HepG2 (cell line): Measurements from ENCODE around the gene ARHGAP25. TPM values are rescaled to one million over a fixed set of nuclear protein-coding genes. Genes with fewer than 3 reads are reported as not detected.

Source experiments
- ATAC-seq: fragments of 200-7000 bp; cut with Tn5 transposase; 3 replicates; pipeline ENCODE4 v1.9.1; 2020; ENCODE audit warnings: mild to moderate bottlenecking, moderate library complexity
- BruUV-seq: library from RNA; stranded (reverse); fragments of 400-500 nt; replicated peaks from 2 replicates; lab custom pipeline; 2021; lab: Mats Ljungman, UMichigan
- CTCF ChIA-PET: fragments of 300-600 bp; formaldehyde crosslinking; extraction: SDS; loops from one replicate; lab custom pipeline; 2021; ENCODE audit warnings: low total read pairs, inconsistent platforms, low intra/inter-chr PET ratio; lab: Yijun Ruan, JAX
- POLR2A ChIA-PET: fragments of 350-600 bp; sonication (Branson Sonifier 250); formaldehyde crosslinking; loops from one replicate; lab custom pipeline; 2020; ENCODE audit warnings: antibody characterized with exemption, inconsistent platforms; lab: Yijun Ruan, JAX
- DNase-seq: peaks from one replicate; pipeline ENCODE4 v3.0.0-alpha.2; 2015; ENCODE audit warnings: low spot score
- FAIRE-seq: peaks from 3 replicates; lab custom pipeline; 2011; peaks lifted over from hg19 to GRCh38; lab: Jason Lieb, UNC
- H2AFZ ChIP-seq: one replicate; pipeline ENCODE4 v1.6.1; 2011; ENCODE audit warnings: low read length, inconsistent platforms
- H3K27ac ChIP-seq: fragments of 300-600 bp; 3 replicates; pipeline ENCODE4 v1.8.0; 2011; ENCODE audit warnings: mixed run types, mild to moderate bottlenecking, mixed read lengths, low read length, inconsistent platforms; ENCODE audit not compliant: insufficient read depth; ENCODE audit errors: extremely low read length
- H3K27me3 ChIP-seq, 2 experiments: fragments of 200-600 bp in 1 of 2; 2 replicates in 1 of 2; 3 replicates in 1 of 2; pipeline versions ENCODE4 v1.6.0 to v1.8.0; 2011; ENCODE audit warnings: low read length in 2 of 2, mild to moderate bottlenecking in 2 of 2, moderate library complexity in 2 of 2, inconsistent platforms in 1 of 2; ENCODE audit not compliant: insufficient read depth in 2 of 2, control insufficient read depth in 1 of 2
- H3K36me3 ChIP-seq, 2 experiments: fragments of 200-600 bp in 1 of 2; replicated peaks in 1 of 2; 2 replicates in 1 of 2; 3 replicates in 1 of 2; pipeline versions ENCODE4 v1.5.1 to v1.8.0; 2011; ENCODE audit warnings: low read length in 2 of 2, inconsistent platforms in 1 of 2; ENCODE audit not compliant: insufficient read depth in 2 of 2, control insufficient read depth in 1 of 2
- H3K4me1 ChIP-seq: 2 replicates; pipeline ENCODE4 v1.5.1; 2012; ENCODE audit warnings: low read length, inconsistent platforms; ENCODE audit not compliant: insufficient read depth
- H3K4me2 ChIP-seq: 2 replicates; pipeline ENCODE4 v1.6.0; 2011; ENCODE audit warnings: low read depth, low read length, inconsistent platforms
- H3K4me3 ChIP-seq, 3 experiments: fragments of 200-600 bp in 1 of 3; sonication (generic), shearing (Covaris generic) in 1 of 3; replicated peaks in 1 of 3; 2 replicates each; pipeline ENCODE4 v1.5.1; 2011 to 2016; ENCODE audit warnings: low read length in 3 of 3, inconsistent platforms in 2 of 3, low read depth in 2 of 3, mild to moderate bottlenecking in 2 of 3, control low read depth in 1 of 3, mixed read lengths in 1 of 3; ENCODE audit not compliant: insufficient read depth in 1 of 3
- H3K79me2 ChIP-seq: one replicate; pipeline ENCODE4 v1.6.1; 2011; ENCODE audit warnings: low read length, inconsistent platforms; ENCODE audit not compliant: insufficient read depth
- H3K9ac ChIP-seq: 2 replicates; pipeline ENCODE4 v1.6.0; 2011; ENCODE audit warnings: mild to moderate bottlenecking, low read depth, low read length, inconsistent platforms; ENCODE audit not compliant: insufficient read depth
- H3K9me3 ChIP-seq: 2 replicates; pipeline ENCODE4 v1.5.1; 2012; ENCODE audit warnings: mild to moderate bottlenecking, low read length
- H4K20me1 ChIP-seq: 2 replicates; pipeline ENCODE4 v1.6.0; 2011; ENCODE audit warnings: inconsistent platforms, mild to moderate bottlenecking, low read length, moderate library complexity; ENCODE audit not compliant: insufficient read depth
- ARHGAP35 ChIP-seq: sonication (generic); formaldehyde crosslinking; IDR thresholded peaks from 2 replicates; pipeline ENCODE4 v1.9.0; 2022; ENCODE audit warnings: mild to moderate bottlenecking, inconsistent platforms, moderate library complexity, missing genetic modification reagents, borderline replicate concordance
- ATF3 ChIP-seq: sonication (generic); formaldehyde crosslinking; IDR thresholded peaks from 2 replicates; pipeline ENCODE4 v1.4.0; 2020; ENCODE audit warnings: missing genetic modification reagents
- FOXA3 ChIP-seq: IDR thresholded peaks from 2 replicates; pipeline ENCODE4 v1.6.1; 2016; ENCODE audit warnings: missing genetic modification reagents, missing compliant biosample characterization
- HIC2 ChIP-seq: sonication (generic); formaldehyde crosslinking; IDR thresholded peaks from 2 replicates; pipeline ENCODE4 v1.9.0; 2022; ENCODE audit warnings: low read depth, missing genetic modification reagents
- MEF2D ChIP-seq: sonication (generic); formaldehyde crosslinking; IDR thresholded peaks from 2 replicates; pipeline ENCODE4 v1.5.1; 2020; ENCODE audit warnings: mild to moderate bottlenecking, missing genetic modification reagents
- SMARCE1 ChIP-seq: fragments of 450-650 bp; IDR thresholded peaks from 2 replicates; pipeline ENCODE4 v1.6.1; 2017; ENCODE audit warnings: borderline replicate concordance
- ZBTB14 ChIP-seq: sonication (generic); formaldehyde crosslinking; IDR thresholded peaks from 2 replicates; pipeline ENCODE4 v1.4.0; 2020; ENCODE audit warnings: missing genetic modification reagents
- ZBTB8A ChIP-seq: sonication (generic); formaldehyde crosslinking; IDR thresholded peaks from 2 replicates; pipeline ENCODE4 v1.4.0; 2020; ENCODE audit warnings: mild to moderate bottlenecking, low read depth, missing genetic modification reagents, borderline replicate concordance
- ZNF619 ChIP-seq: sonication (generic); formaldehyde crosslinking; IDR thresholded peaks from 2 replicates; pipeline ENCODE4 v1.4.0; 2020; ENCODE audit warnings: mild to moderate bottlenecking, missing genetic modification reagents
- WGBS: methylation state at CpG from one replicate; pipeline ENCODE4 v1.1.6; 2017; ENCODE audit warnings: low lambda C conversion rate; 5-methylcytosine and 5-hydroxymethylcytosine counted together
- in situ Hi-C: cut with HindIII; loops from 2 replicates; pipeline ENCODE4 v1.10.0; 2017; ENCODE audit warnings: low pct_unique_long_range_greater_than_20kb; ENCODE audit not compliant: extremely low pct_ligation_motif_present
- intact Hi-C: fragments of 100-400 bp; cut with micrococcal nuclease; formaldehyde crosslinking; loops from one replicate; pipeline ENCODE4 v1.10.0; 2022; ENCODE audit not compliant: unreplicated experiment
- polyA plus RNA-seq, 8 experiments: library from polyadenylated mRNA; depleted of rRNA in 3 of 8; stranded (reverse) in 7 of 8; unstranded in 1 of 8; fragments of >200 nt; fragmentation: Illumina TruSeq in 4 of 8; extraction: Trizol in 4 of 8; gene quantifications; 2 replicates each; pipeline versions ENCODE4 v1.2.1 to v1.2.3, GENCODE V29; 2011 to 2016; ENCODE audit warnings: low read depth in 4 of 8, missing spikeins in 1 of 8, mixed read lengths in 1 of 8; ENCODE audit not compliant: insufficient read depth in 1 of 8
- total RNA-seq, 5 experiments: library from RNA; depleted of rRNA; stranded (reverse); fragments of >200 nt; fragmentation: Illumina TruSeq; extraction: Trizol; gene quantifications; 2 replicates each; pipeline ENCODE4 v1.2.3, GENCODE V29; 2016; ENCODE audit warnings: low read depth in 1 of 5
- TF ChIP-seq, protein P1 (sequence below): sonication (generic); formaldehyde crosslinking; IDR thresholded peaks from 2 replicates; pipeline ENCODE4 v1.4.0; 2020; ENCODE audit warnings: missing genetic modification reagents

ARHGAP25 gene
- total and polyA plus RNA-seq, 2 of the 13 experiments (the other 11 are each of a cell fraction or from before 2014, with no cell fraction given), result not detected

DNA sequence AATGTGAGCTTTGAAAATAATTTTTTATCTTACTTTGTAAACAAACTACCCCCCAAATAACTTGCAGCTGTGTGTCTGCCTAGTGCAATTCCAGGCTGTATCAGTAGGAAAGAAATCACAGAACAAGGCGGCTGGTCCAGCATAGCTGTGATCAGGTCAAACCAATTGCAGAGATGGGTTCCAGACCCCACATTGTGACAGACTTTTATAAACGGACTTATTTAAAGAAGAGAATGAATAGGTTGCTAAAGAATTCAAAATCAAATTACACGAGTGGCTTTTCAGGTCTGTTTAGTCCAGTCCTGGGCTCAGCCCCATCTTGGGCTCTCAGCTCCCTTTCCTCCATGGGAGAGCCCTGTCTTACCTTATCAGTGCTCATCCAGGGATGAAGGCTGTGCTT is 125.5 kb downstream of the ARHGAP25 start:
- H3K79me2 ChIP-seq, result no peaks in the 10 kb centered on the region
- in situ Hi-C loops, result no loop called here
- 17% methylated on average over 3 of the region's 3 CpGs for WGBS
- intact Hi-C loops, result no loop called here
- no peak overlapping the region for H3K27ac ChIP-seq
- H4K20me1 ChIP-seq, result no peaks in the 10 kb centered on the region
- H3K27me3 ChIP-seq, result peaks cover 0 to 28% of the 10 kb centered on the region in 2 experiments; a peak in 3 of 5 replicates
- POLR2A ChIA-PET, result no interaction called here
- H3K9ac ChIP-seq, result no peak overlapping the region
- H3K4me2 ChIP-seq, result no peak overlapping the region
- DNase-seq, result no peak
- no TSS peak for BruUV-seq
- H2AFZ ChIP-seq, result no peak overlapping the region
- no peak for ATAC-seq
- no peak overlapping the region for H3K4me3 ChIP-seq
- CTCF ChIA-PET, result no interaction called here
- H3K4me1 ChIP-seq, result no peaks in the 10 kb centered on the region
- no peaks in the 10 kb centered on the region for H3K9me3 ChIP-seq
- no peak for FAIRE-seq
- no peaks in the 10 kb centered on the region for H3K36me3 ChIP-seq
- TF ChIP-seq FOXA3 (CRISPR knock-in tag) (no peak), ZBTB8A (CRISPR knock-in tag) (no peak), SMARCE1 (no peak), HIC2 (CRISPR knock-in tag) (no peak), ZNF619 (CRISPR knock-in tag) (no peak), MEF2D (CRISPR knock-in tag) (no peak)
- TF ChIP-seq, all 625 proteins: peak for 0

DNA sequence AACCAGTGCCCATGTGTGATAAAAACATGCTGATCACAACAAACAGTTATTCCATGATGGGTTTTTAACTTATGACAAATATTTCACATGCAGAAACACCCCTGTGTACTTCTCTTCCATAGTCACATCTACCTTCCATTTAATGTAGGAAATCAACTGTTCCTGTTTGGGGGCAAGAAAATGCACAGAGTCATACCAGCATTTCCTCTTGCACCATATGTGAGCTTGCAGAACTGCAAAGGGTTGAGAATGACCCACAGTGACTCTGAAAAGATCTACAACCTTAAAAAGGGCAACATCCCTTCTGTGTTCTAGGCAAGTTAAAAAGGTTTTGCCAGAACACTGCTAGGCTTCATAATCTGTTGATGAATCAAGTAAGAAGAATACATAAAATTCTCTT is 126.7 kb downstream of the ARHGAP25 start:
- Histone ChIP-seq H3K9me3 (no peaks in the 10 kb centered on the region), H4K20me1 (no peaks in the 10 kb centered on the region), H3K4me2 (no peak overlapping the region), H3K4me1 (no peaks in the 10 kb centered on the region), H3K79me2 (no peaks in the 10 kb centered on the region), H3K36me3 (no peaks in the 10 kb centered on the region), H3K9ac (no peak overlapping the region), H3K27ac (no peak overlapping the region), H3K4me3 (no peak overlapping the region), H3K27me3 (peaks cover 0 to 27% of the 10 kb centered on the region in 2 experiments; a peak in 3 of 5 replicates), H2AFZ (no peak overlapping the region)
- DNase-seq (no peak), FAIRE-seq (peak; percentile 18), ATAC-seq (no peak)
- no TSS peak for BruUV-seq
- CTCF ChIA-PET, result no interaction called here
- TF ChIP-seq, protein P1, sequence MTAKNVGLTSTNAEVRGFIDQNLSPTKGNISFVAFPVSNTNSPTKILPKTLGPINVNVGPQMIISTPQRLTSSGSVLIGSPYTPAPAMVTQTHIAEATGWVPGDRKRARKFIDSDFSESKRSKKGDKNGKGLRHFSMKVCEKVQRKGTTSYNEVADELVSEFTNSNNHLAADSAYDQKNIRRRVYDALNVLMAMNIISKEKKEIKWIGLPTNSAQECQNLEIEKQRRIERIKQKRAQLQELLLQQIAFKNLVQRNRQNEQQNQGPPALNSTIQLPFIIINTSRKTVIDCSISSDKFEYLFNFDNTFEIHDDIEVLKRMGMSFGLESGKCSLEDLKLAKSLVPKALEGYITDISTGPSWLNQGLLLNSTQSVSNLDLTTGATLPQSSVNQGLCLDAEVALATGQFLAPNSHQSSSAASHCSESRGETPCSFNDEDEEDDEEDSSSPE (CRISPR knock-in tag), result no peak
- TF ChIP-seq ARHGAP35 (no peak), ZBTB14 (CRISPR knock-in tag) (no peak), ATF3 (CRISPR knock-in tag) (no peak)
- in situ Hi-C loops, result no loop called here
- intact Hi-C loops, result no loop called here
- POLR2A ChIA-PET, result no interaction called here
